T-helper 1 cell treated with Interleukin-12 subunit alpha and Interleukin-12 subunit beta and Interleukin-4 antibody, amounts not matched to agents 30 ng/mL and 1 ng/mL, for 36 hours (primary cell): ENCODE results near the gene MACROH2A1. TPM values are rescaled to one million over a fixed set of nuclear protein-coding genes. Genes with fewer than 3 reads are reported as not detected.

Experiments used
- intact Hi-C: fragments of 100-400 bp; cut with micrococcal nuclease; formaldehyde crosslinking; loops from one replicate; pipeline ENCODE4 v1.15.1; 2024
- total RNA-seq: library from RNA; stranded (reverse); gene quantifications from 2 replicates; pipeline ENCODE4 v1.2.3, GENCODE V29; 2022

The MACROH2A1 gene
- total RNA-seq, 1 donor from 2014 or later, result 304 TPM

DNA sequence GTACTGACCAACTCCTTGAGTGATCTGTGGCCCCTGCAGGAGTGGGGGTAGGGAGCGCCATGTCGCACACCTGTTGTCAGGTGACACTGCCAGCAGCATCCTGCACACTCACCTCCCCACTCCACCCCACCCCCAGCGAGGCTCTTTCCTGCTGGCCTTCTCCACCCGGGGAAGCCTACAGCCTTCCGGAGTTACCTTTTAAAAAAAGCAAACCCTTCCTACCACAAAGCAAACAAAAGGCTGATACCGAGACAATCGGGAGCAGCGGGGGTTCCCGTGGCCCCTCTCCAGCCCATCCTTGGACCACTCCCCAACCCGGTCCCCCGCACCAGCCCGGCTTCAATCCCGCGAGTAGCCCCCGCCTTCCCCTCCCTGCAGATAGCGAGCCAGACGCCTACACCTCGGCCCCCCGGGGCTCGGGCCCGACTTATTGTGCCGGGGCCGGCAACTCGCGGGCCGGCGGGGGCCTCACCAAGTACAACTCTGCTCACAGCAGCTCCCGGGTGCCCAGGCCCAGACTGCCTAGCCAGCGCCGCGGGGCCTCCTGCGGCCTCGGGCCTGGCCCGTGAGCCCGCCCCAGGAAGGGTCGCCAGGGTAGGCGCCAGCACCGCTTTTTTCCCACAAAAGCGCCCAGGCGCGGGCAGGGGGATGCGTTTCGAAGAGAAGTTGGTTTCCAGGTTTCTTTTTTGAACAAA, 724 bp downstream of the MACROH2A1 start:
- intact Hi-C loops, result loop anchor here (1.0 to 10.0 kb wide), 4 partner anchors 25 to 1034 kb away; partner anchors contain the start of genes CAMLG and CDKL3

DNA sequence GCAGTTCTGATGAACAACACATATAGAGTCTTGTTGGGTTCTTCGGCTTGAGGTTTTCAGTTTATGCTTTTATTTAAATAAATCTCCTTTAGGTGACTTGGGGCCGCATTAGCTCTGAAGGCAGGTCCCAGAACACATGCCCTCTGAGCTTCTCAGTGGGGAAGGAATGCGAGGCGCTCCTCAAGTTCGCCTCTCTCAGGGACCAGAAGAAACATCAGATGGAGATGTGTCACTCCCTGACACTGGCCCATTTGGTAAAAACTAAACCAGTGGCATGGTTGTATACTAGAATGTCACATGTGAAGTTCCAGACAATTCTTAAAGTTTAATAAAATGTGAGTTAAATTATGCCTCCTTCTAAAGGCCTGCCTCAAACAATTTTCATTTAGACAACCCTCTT, 1.9 kb downstream of the MACROH2A1 start:
- intact Hi-C loops, result loop anchor here (5.0 to 10.0 kb wide), 3 partner anchors 35 to 1032 kb away; partner anchors contain the start of genes CAMLG and CDKL3

DNA sequence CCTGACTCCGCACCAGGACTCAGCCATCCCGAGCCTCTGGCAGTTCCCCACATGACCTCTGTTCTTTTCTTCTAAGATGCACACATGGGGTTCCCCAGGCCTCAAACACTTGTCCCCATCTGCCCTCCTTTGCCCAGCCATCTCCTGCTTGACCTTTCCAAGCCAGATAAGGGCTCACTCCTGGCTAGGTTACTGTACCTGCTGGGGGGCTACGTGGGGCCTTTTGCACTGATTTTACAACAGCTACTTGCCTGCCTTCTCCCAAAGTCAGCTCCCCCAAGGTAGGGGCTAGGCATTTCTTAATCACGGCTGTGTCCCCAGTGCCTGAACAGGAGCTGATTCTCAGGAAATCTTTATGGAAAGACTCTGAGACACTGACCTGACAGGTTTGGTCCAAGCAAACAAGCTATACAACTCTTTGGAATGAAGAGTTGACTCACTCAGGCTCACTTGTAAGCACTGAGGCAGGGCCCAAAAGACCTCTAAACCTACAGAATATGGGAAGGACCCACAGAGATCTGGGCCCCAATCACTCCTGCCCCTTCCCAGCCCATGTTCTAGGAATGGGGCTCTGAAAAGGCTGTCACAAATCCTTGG, 2.5 kb downstream of the MACROH2A1 start:
- intact Hi-C loops, result loop anchor here (5.0 to 10.0 kb wide), 3 partner anchors 34 to 1032 kb away; partner anchors contain the start of genes CAMLG and CDKL3

DNA sequence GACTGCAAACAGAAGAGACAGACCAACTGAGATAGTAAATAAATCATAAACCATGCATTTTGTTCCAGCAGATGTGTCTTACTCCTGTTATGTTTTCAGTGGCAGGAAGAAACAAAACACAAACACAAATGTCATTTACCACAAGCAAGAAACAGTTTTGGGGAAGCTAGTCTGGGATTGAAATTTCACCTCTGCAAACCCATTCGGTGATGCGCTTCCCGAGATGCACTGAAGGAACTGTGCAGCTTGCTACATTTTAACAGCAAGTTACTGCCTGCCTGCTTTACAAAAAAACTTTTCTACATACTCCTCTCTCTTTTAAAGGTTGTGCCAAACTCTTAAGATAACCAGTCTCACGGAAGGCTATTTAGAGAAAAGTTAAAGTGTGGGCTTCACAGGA, 3.2 kb downstream of the MACROH2A1 start:
- intact Hi-C loops, result loop anchor here (5.0 to 10.0 kb wide), 3 partner anchors 34 to 1031 kb away; partner anchors contain the start of genes CAMLG and CDKL3

DNA sequence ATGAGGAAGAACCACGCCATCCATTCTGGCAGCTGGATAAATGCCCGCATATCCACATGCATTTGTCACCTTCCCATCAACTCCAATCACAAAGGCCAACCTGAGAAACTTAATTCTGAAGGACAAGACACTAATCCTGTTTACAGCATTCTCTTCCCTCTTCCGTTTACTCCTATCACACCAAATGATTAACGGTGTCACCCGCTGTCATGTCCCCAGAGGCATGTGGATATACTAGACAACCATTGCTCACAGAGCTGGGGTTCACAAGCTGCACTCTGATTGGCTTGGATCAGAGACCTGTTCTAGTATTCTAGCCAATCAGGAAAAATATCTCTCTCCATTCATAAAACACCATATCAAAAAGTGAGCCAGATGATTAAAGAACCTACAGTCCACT, 3.6 kb downstream of the MACROH2A1 start:
- intact Hi-C loops, result loop anchor here (5.0 to 10.0 kb wide), 3 partner anchors 33 to 1031 kb away; partner anchors contain the start of genes CAMLG and CDKL3

DNA sequence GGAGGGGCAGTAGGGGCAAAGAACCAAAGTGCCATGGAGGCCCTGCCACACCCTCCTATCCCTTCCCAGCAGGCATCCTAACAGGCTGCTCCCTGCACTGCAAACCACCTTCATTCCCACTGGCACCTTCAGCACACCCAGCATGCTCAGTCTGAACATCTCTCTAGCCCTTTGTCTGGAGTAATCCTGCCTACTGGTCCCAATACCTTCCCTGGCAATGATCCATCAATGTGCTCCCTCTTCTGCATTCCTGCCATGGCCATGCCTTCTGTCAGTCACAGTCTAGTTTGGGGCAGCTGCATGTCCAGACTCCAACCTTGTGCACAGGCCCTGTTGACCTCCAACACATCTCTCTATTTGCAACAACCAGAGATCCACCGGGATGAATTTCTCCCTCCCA, 4.9 kb downstream of the MACROH2A1 start:
- intact Hi-C loops, result loop anchor here (10.0 kb wide), 2 partner anchors 659 to 1029 kb away; partner anchors contain the start of genes CAMLG and CDKL3

DNA sequence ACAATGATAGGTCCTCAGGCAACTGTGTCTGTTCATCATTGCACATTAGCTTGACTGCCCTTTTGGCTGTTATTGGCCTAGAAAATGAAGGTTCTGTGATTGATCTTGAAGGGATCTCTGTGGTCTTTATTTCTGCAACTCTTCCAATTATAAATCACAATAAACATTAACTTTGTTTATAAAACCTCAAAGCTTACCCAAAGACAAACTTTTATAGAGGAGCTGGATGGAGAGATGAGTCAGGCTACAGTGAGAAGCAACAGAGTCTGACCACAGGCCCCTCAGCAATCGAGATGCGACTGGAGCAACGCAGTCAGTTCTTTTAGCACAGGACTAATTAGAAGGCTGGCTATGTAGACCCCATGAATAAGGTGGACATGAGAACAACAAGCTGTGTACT, 5.3 kb downstream of the MACROH2A1 start:
- intact Hi-C loops, result loop anchor here (10.0 kb wide), 2 partner anchors 659 to 1029 kb away; partner anchors contain the start of genes CAMLG and CDKL3

DNA sequence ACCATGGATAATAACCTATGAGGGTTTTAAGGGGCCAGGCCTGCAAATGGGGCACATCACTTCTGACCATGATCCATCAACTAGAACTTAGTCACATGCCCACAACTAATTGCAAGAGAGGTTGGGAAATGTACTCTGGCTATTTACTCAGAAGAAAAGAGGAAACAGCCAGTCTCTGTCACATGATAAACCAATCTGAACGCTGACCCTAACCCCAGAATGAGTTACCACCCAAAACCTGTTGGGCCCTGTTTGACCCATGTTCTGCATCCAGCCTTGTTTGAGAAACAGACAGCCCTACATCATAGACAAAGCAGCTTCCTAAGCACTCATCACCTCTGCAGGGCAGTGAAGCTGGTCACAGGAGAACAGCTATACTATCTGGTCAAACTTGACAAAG, 5.8 kb downstream of the MACROH2A1 start:
- intact Hi-C loops, result loop anchor here (10.0 kb wide), 2 partner anchors 658 to 1028 kb away; partner anchors contain the start of genes CAMLG and CDKL3

DNA sequence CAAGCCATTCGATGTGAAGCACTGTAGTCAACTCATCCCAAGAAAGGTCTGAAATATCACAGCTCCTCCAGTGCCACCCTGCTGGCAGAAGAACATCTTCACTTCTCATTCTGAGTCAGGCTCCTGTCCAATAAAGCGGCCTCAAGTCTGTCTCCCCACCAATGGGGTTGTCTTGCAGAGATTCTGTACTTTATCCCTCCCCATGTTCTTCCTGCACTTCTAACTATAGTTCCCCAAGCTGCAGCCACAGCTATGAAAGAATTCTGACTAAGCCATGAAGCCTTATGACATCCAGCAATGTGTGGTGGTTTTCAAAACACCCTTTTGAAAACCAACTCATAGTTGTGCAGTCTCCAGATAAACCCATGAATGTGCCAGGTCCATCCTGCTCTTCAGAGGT, 6.8 kb downstream of the MACROH2A1 start:
- intact Hi-C loops, result loop anchor here (10.0 kb wide), 2 partner anchors 657 to 1027 kb away; partner anchors contain the start of genes CAMLG and CDKL3

DNA sequence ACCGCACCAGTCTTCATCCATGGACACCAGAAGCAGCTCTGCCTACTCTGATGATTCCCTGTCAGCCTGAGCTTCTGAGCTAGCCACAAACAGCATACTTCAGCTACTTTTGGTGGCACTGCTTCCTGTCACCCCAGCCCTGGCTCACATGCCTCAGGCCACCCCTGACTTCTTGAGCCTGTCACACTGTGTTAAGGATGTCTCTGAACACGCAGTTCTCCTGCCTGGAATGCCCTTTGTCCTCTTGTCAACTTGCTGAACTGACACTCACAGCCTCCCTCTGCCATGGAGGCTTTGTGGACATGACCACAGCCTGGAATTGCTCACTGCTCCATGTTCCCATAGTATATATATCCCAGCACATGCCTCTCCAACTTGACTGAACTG, 7.2 kb downstream of the MACROH2A1 start:
- intact Hi-C loops, result loop anchor here (10.0 kb wide), 2 partner anchors 657 to 1027 kb away; partner anchors contain the start of genes CAMLG and CDKL3

DNA sequence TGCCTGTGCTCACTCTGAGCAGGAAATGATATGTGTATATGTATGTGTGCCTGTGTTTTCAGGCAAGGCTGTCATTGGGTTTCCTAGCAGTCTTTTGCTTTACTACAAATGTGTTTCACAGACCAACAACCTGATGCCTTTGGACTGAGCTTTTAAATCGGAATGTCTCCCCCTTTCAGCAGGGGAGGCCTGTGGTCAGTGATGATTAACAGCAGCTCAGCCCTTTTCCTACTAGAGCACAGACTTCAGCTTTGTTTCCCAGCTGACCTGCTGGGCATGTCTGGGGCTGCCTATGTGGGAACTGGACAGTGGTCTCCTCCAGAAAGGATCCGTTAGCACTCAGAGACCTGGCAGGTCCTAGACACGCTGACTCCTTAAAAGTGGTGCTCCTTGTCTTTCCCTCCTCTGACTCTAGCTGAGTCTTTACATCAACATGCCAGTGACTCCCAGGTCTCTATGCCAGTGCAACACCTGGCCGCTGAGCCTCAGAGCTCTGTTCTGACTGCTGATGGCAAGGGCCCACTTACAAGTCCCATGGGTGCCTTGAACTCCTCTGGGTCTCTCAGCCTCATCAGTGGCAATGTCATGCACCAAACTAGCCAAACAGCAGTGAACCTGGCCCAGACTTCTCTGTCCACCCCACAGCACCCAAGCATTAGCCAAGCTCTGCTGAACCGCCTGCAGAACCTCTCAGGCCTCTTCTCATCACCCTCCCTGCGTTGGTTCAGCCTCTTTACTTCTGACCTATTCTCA, 7.7 kb downstream of the MACROH2A1 start:
- intact Hi-C loops, result loop anchor here (10.0 kb wide), 2 partner anchors 656 to 1026 kb away; partner anchors contain the start of genes CAMLG and CDKL3

DNA sequence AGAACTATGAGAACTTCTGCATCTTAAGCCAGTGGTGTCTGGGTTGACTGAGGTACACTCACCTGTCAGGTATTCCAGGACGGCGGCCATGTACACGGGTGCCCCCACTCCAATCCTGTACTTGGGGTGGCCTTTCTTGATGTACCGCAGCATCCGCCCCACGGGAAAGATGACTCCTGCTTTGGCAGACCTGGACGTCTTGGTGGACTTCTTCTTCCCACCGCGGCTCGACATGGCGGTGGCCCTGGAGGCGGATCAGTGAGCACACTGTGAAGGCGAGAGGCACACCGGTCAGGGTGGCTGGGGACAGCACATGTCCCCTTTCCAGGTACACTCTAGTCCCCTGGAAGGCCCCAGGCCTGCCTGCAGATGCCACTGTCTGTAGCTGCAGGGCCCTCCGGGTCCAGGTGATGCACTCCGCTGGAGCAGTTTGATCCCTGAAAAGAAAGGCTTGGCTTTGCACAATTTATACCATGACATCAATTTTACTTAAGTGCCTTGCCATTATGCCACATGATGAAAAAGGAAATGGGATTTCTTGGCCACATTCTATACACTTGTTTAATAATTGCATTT, 10.1 kb downstream of the MACROH2A1 start:
- intact Hi-C loops, result no loop called here

DNA sequence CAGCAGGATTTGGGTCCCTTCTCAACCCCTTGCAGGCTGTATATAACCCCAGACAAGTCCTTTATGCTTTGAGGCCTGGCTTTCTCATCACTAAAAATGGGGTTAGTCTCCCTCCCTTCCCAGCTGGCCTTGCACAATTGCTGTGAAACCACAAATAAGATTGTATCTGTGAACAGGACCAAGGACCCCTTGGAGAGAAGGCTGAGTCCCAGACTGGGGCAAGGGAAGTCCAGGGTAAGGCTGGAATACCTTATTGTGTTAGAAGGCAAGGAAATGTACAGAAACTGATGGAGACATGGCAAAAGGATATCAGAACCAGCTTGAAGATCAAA, 11.4 kb downstream of the MACROH2A1 start:
- intact Hi-C loops, result no loop called here

DNA sequence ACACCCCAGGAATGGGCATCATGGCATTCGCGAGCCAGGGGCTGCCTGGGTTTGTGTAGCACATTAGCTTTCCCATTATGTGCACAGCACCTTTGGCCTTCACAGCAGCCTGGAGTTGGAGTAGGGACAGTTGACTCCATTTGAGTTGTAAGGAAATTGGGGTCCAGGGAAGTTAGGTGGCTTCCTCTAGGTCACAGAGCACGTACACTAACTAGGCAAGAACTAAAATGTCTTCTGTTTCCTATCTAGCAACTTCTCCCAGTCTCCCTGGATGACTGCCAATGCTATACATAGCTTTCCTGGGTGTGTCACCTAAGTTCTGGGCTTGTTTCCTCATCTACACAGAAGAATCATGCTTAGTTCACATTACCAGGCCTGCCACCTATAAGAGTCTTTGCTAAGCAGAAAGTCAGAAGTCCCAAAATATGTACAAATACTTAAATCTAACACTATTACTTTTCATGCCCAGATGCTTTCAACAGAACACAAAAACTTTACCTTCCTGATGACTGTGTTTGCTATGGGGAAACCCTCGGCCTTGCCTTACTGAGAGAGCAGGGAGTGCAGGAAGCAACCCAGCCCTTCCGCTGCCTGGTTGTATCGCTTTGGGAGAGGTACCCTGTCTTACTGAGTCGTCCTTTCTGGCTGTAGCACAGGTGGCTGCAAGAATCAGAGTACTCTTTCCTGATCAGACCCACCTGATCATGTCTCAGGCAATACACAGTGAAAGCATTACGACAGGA, 12.0 kb downstream of the MACROH2A1 start:
- intact Hi-C loops, result no loop called here

DNA sequence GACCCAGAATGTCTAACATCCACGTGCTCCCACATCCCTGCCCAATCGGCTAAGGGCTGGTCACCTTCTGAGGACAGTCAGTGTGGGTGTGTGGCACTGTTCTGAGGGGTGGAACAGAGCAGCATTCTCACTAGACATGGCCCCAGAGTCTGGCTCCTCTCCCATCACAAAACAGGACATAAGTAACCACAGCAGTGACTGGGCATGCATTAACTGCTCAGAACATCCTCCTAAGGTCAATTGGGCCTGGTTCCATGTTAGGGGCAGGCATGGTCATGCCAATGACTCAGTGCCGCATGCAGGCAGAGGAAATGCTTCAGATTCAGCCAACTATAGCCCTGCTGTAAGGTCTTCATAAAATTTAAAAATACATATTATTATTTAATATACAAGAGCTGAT, 12.9 kb downstream of the MACROH2A1 start:
- intact Hi-C loops, result no loop called here

DNA sequence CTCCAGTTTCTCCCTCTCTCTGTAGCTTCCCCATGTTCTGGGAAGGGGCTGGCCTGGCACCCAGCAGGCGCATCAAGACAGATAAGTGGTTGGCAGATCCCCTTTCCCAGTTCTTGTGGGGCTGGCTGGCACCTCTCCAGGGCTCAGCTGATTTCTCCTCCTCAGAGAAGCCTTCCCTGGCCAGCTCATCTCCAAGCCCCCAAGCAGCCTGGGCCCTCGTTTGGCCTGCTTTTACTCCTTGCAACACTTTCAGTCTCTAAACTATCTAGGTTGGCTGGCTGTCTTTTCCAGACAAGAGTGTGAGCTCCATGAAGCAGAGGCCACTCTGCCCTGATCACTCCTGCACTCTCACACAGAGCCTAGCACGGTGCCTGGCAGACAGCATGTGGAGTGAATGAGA, 13.5 kb downstream of the MACROH2A1 start:
- intact Hi-C loops, result no loop called here

DNA sequence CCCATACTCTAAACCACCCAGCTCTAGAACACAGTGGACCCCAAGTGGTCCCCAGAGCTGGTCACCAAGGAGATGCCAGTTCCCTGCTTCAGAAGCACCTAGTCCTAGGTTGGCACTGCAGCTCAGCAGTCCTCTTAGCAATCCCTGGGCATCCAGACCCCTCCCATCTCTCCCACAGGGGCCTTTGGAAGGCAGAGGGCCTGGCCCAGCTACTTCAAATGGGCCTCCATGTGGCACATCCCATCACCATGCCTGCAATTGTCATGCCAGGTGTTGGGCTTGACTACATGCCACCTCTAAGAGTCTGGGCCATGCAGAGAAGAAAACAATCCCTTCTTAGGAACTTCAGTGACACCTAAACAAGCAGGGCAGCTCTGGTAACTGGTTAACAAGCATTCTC, 14.1 kb downstream of the MACROH2A1 start:
- intact Hi-C loops, result no loop called here

DNA sequence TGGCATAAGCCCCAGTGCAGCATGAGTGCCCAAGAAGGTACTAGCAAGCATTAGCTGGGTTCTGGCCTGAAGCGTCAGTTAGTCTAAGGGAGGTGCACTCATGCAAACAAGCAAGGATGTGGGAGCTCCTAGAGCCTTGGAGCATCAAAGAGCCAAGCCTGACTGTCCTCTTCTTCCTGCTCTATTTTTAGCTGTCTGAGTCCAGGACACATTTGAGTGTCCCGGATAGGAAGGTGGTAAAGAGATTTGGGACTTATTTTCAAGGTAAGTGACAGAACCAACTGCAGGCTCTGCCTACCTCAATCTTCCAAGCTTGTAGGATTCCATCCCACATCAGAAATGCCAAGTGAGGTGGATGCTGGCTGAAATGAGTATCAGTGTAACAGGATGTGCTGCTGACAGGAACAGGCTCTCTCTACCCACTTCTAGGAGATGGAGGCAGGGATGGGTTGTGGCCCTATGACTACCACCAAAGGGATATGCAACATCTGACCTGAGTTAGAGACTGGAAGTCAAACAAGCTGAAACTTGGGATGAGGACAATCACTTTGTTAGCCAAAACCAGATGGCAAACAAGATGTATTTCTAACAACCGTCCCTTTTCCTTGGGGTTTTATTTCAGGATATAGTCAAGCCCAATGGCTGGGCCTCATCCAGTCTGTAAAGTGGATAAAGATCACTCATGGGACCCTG, 15.1 kb downstream of the MACROH2A1 start:
- intact Hi-C loops, result no loop called here

DNA sequence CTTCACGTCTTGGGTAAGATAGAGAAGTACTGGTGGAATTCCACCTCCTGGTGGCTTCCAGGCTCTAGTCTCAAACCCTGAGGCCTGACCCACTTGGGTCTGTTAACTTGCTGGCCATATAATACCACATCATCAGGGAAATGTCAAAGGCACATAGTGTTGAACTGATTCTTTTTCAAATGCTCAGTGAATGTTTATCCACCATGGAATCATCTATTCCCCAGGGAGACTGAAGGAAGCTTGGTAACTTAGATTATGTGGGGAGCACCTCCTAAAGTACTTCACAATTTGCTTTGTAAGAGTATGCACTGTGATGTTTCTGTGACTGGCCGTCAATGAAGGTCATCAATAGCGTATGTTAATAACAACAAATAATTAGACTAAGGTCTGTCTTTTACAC, 16.1 kb downstream of the MACROH2A1 start:
- intact Hi-C loops, result no loop called here
